ENCODE results near the gene HLCS. TPM values are rescaled to one million over a fixed set of nuclear protein-coding genes. Genes with fewer than 3 reads are reported as not detected.

HLCS gene
- total RNA-seq, 2 donors from 2014 or later = 27.2 to 38.6 TPM

- no peaks in the 10 kb centered on the region for H3K27me3 ChIP-seq
- DNase-seq (no peak), ATAC-seq (no peak)
- H3K4me1 ChIP-seq = no peaks in the 10 kb centered on the region
- 78 to 86% methylated on average over 11 to 12 of the region's 12 CpGs for WGBS, 2 donors
- no peaks in the 10 kb centered on the region for H3K9me3 ChIP-seq
- no peak overlapping the region for H3K4me3 ChIP-seq
- H3K36me3 ChIP-seq (replicated peaks in 1 of 2; ENCODE audit: insufficient read depth in 1 of 2, low read depth in 2 of 2) = no peaks in the 10 kb centered on the region
- TF ChIP-seq POLR2A (IDR thresholded peaks at IDR 0.05) = no peak
- TF ChIP-seq, protein P1, sequence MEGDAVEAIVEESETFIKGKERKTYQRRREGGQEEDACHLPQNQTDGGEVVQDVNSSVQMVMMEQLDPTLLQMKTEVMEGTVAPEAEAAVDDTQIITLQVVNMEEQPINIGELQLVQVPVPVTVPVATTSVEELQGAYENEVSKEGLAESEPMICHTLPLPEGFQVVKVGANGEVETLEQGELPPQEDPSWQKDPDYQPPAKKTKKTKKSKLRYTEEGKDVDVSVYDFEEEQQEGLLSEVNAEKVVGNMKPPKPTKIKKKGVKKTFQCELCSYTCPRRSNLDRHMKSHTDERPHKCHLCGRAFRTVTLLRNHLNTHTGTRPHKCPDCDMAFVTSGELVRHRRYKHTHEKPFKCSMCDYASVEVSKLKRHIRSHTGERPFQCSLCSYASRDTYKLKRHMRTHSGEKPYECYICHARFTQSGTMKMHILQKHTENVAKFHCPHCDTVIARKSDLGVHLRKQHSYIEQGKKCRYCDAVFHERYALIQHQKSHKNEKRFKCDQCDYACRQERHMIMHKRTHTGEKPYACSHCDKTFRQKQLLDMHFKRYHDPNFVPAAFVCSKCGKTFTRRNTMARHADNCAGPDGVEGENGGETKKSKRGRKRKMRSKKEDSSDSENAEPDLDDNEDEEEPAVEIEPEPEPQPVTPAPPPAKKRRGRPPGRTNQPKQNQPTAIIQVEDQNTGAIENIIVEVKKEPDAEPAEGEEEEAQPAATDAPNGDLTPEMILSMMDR (IDR thresholded peaks at IDR 0.05) = no peak
- no peak overlapping the region for H3K27ac ChIP-seq
- intact Hi-C loops (cut with DNase I) = no loop called here
Observed at GRCh38 chr21:36788120-36788638, 178.3 kb downstream of the HLCS start.

- DNase-seq (no peak), ATAC-seq (no peak)
- H3K27me3 ChIP-seq = no peaks in the 10 kb centered on the region
- H3K27ac ChIP-seq = no peak overlapping the region
- no peaks in the 10 kb centered on the region for H3K36me3 ChIP-seq (replicated peaks in 1 of 2; ENCODE audit: insufficient read depth in 1 of 2, low read depth in 2 of 2)
- no peak overlapping the region for H3K4me3 ChIP-seq
- intact Hi-C loops (cut with DNase I) = no loop called here
- no peaks in the 10 kb centered on the region for H3K9me3 ChIP-seq
- WGBS, 2 donors = 88 to 91% methylated on average over 4 of the region's 4 CpGs
- TF ChIP-seq, protein P1 (IDR thresholded peaks at IDR 0.05) = no peak
- H3K4me1 ChIP-seq = no peaks in the 10 kb centered on the region
Observed at GRCh38 chr21:36786186-36786585, 180.3 kb downstream of the HLCS start.

DNA sequence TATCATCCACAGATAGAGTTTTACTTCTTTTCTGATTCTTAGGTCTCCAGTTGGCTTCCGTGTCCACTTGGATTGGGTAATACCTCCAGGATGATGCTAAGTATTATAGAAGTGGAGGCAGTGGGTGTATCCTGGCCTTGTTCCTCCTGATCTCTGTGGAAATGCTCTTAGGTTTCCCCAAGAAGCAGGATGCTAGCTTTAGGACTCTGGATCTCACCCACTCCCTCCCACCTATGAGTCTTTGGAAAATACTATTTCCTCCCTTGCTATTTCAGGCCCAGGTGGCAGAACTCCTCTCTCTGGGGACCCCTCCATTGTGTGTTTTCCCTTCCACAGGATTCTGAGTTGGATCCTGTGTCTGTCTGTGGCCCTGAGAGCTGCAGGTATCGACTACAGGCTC lies 180.9 kb downstream of the HLCS start:
- no peak for DNase-seq
- H3K36me3 ChIP-seq (replicated peaks in 1 of 2; ENCODE audit: insufficient read depth in 1 of 2, low read depth in 2 of 2) = no peaks in the 10 kb centered on the region
- no peaks in the 10 kb centered on the region for H3K9me3 ChIP-seq
- no peak overlapping the region for H3K4me3 ChIP-seq
- no peaks in the 10 kb centered on the region for H3K4me1 ChIP-seq
- TF ChIP-seq, protein P1 (IDR thresholded peaks at IDR 0.05) = no peak
- no peak for TF ChIP-seq POLR2A (IDR thresholded peaks at IDR 0.05)
- no peak overlapping the region for H3K27ac ChIP-seq
- WGBS, 2 donors = 86 to 93% methylated on average over 1 to 2 of the region's 2 CpGs
- intact Hi-C loops (cut with DNase I) = no loop called here
- ATAC-seq = no peak
- H3K27me3 ChIP-seq = no peaks in the 10 kb centered on the region

DNA sequence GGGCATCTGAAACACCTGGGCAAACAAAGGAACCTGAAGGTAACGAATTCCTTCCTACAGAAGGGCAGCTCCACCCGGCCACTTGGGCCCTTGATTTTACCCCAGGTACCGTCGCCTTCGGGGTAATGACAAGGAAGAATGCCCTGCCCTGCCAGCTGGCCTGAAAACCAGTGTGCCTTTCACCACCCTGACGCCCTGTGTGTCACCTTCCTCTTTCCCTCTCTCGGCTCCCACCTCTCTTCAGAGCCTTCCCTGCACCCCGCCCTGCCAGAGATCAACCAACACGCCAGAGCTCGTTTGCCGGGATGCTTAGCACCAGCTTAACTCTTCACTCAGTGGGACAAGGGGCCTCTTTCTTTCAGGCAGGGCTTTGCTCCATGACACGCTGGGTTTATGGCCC lies 181.5 kb downstream of the HLCS start:
- no peak for DNase-seq
- H3K4me1 ChIP-seq = no peaks in the 10 kb centered on the region
- no peak overlapping the region for H3K4me3 ChIP-seq
- ATAC-seq = no peak
- H3K27me3 ChIP-seq = no peaks in the 10 kb centered on the region
- no peak for TF ChIP-seq POLR2A (IDR thresholded peaks at IDR 0.05)
- TF ChIP-seq, protein P1 (IDR thresholded peaks at IDR 0.05) = no peak
- no peaks in the 10 kb centered on the region for H3K9me3 ChIP-seq
- no peak overlapping the region for H3K27ac ChIP-seq
- intact Hi-C loops (cut with DNase I) = no loop called here
- H3K36me3 ChIP-seq (replicated peaks in 1 of 2; ENCODE audit: insufficient read depth in 1 of 2, low read depth in 2 of 2) = no peaks in the 10 kb centered on the region
- WGBS, 2 donors = 93 to 97% methylated on average over 12 of the region's 12 CpGs

DNA sequence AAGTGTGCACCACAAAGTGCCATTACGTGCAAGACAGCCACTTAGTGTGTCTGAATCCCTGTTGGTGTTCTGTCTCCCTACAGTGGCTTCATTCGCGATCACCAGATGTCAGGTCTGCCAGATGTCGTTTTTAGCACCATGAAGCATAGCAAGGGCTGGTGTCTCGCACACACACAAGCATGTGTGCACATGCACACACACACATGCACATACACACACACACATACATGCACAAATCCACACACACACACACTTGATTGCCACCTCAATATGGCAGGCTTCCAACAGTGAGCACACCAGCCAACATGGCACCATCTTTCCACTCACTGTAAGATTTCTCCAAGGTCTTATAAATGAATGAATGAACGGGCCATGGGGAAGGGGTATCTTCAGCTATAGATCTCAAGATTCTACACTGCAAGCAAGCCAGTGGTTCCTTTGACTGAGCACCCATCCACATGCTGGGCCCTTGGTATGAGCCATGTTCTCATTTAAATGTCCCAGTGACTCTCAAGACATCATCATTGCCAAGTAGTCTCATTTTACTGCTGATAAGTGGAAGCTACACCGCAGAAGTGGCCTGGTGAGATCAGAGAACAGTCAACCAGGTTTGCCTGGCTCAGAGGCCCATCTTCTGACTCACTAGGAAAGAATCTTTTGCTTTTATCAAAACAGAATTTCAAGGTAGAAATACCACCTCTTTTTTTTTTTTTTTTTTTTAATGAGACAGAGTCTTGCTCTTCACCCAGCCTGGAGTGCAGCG lies 182.7 kb downstream of the HLCS start:
- Histone ChIP-seq H3K36me3 (replicated peaks in 1 of 2; ENCODE audit: insufficient read depth in 1 of 2, low read depth in 2 of 2) (no peaks in the 10 kb centered on the region), H3K4me3 (no peak overlapping the region), H3K27me3 (no peaks in the 10 kb centered on the region), H3K4me1 (no peaks in the 10 kb centered on the region), H3K9me3 (no peaks in the 10 kb centered on the region), H3K27ac (no peak overlapping the region)
- WGBS, 2 donors = 90 to 95% methylated on average over 8 of the region's 8 CpGs
- TF ChIP-seq, protein P1 (IDR thresholded peaks at IDR 0.05) = no peak
- DNase-seq (no peak), ATAC-seq (no peak)
- intact Hi-C loops (cut with DNase I) = no loop called here

All from body of pancreas (tissue), 4 donors.